Measurements from ENCODE around the gene LIMA1. TPM values are rescaled to one million over a fixed set of nuclear protein-coding genes. Genes with fewer than 3 reads are reported as not detected.

Gene LIMA1
- total RNA-seq, 3 donors from 2014 or later (not counting 1 experiment from before 2014, with no cell fraction given) = 12.0 to 16.2 (median 13.7) TPM

GRCh38 chr12:50263832-50264231 is 19.5 kb downstream of the LIMA1 start:
- intact Hi-C loops (cut with micrococcal nuclease) = no loop called here
- 93% methylated on average over 2 of the region's 2 CpGs for WGBS (ENCODE audit: insufficient coverage)

DNA sequence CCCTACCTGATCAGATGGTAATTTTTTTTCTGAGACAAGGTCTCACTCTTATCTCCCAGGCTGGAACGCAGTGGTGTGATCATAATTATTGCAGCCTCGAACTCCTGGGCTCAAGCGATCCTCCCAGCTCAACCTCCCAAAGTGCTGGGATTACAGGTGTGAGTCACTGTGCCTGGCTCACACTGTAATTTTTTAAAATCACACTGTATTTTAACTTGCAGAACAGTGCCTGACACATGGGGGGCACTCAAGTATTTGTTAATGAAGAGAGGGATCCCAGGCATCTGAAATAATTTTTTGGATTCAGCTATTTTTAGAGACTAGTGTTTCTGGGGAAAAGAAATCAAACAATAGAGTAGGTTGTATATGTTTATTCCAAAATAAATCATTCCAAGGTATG is 21.7 kb downstream of the LIMA1 start:
- Histone ChIP-seq H3K27ac (ENCODE audit: low read length) (no peak overlapping the region), H3K27me3 (ENCODE audit: control insufficient read depth, insufficient read depth, low read length) (no peaks in the 10 kb centered on the region), H3K9me3 (ENCODE audit: control insufficient read depth, insufficient read depth, low read length) (no peaks in the 10 kb centered on the region), H3K36me3 (ENCODE audit: control insufficient read depth, insufficient read depth, low read length) (no peaks in the 10 kb centered on the region), H3K4me1 (ENCODE audit: control insufficient read depth, insufficient read depth, low read length) (no peaks in the 10 kb centered on the region), H3K4me3 (ENCODE audit: low read length) (no peak overlapping the region)
- DNase-seq (no peak), ATAC-seq (no peak)
- Mint-ChIP-seq H3K4me1 (no peaks in the 10 kb centered on the region), H3K27ac (no peak overlapping the region), H3K4me3 (no peak overlapping the region), H3K27me3 (ENCODE audit: low read depth in 2 of 2) (no peaks in the 10 kb centered on the region), H3K36me3 (no peaks in the 10 kb centered on the region), H3K9me3 (no peaks in the 10 kb centered on the region)
- intact Hi-C loops (cut with micrococcal nuclease) = no loop called here
- TF ChIP-seq CTCF (IDR thresholded peaks at IDR 0.05) = no peak
- 97% methylated on average over 3 of the region's 3 CpGs for whole genome bisulfite sequencing (ENCODE audit: insufficient coverage)

More at GRCh38 chr12:50263832-50264231, 19.5 kb downstream of the LIMA1 start:
- no peaks in the 10 kb centered on the region for H3K27me3 Mint-ChIP-seq (ENCODE audit: low read depth in 2 of 2)
- Histone ChIP-seq H3K9me3 (ENCODE audit: control insufficient read depth, insufficient read depth, low read length) (no peaks in the 10 kb centered on the region), H3K36me3 (ENCODE audit: control insufficient read depth, insufficient read depth, low read length) (no peaks in the 10 kb centered on the region), H3K27ac (ENCODE audit: low read length) (no peak overlapping the region), H3K4me1 (ENCODE audit: control insufficient read depth, insufficient read depth, low read length) (no peaks in the 10 kb centered on the region), H3K27me3 (ENCODE audit: control insufficient read depth, insufficient read depth, low read length) (no peaks in the 10 kb centered on the region), H3K4me3 (ENCODE audit: low read length) (no peak overlapping the region)
- ATAC-seq (no peak), DNase-seq (no peak)
- H3K4me1 Mint-ChIP-seq = no peaks in the 10 kb centered on the region
- no peak overlapping the region for H3K4me3 Mint-ChIP-seq
- H3K9me3 Mint-ChIP-seq = no peaks in the 10 kb centered on the region
- H3K36me3 Mint-ChIP-seq = no peaks in the 10 kb centered on the region
- no peak overlapping the region for H3K27ac Mint-ChIP-seq
- TF ChIP-seq CTCF (IDR thresholded peaks at IDR 0.05) = no peak

DNA sequence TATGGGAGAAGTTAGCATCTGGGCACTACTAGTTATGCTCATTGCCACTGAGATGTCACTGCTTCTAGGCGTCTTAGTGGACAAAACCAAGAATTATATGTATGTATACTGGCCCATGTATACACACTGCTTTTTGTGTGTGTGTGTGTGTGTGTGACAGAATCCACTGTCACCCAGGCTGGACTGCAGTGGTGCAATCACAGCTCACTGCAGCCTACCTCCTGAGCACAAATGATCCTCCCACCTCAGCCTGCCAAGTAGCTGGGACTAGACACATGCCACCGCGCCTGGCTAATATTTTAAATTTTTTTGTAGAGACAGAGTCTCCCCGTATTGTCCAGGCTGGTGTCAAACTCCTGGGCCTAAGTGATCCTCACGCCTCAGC is 25.2 kb downstream of the LIMA1 start:
- Mint-ChIP-seq H3K4me1 (no peaks in the 10 kb centered on the region), H3K27ac (no peak overlapping the region), H3K4me3 (no peak overlapping the region), H3K9me3 (no peaks in the 10 kb centered on the region), H3K36me3 (no peaks in the 10 kb centered on the region), H3K27me3 (ENCODE audit: low read depth in 2 of 2) (no peaks in the 10 kb centered on the region)
- no peak overlapping the region for H3K27ac ChIP-seq (ENCODE audit: low read length)
- WGBS (ENCODE audit: insufficient coverage) = 86% methylated on average over 5 of the region's 5 CpGs
- no peak for DNase-seq
- no peaks in the 10 kb centered on the region for H3K27me3 ChIP-seq (ENCODE audit: control insufficient read depth, insufficient read depth, low read length)
- no peak overlapping the region for H3K4me3 ChIP-seq (ENCODE audit: low read length)
- intact Hi-C loops (cut with micrococcal nuclease) = no loop called here
- no peak for ATAC-seq
- H3K9me3 ChIP-seq (ENCODE audit: control insufficient read depth, insufficient read depth, low read length) = no peaks in the 10 kb centered on the region
- H3K4me1 ChIP-seq (ENCODE audit: control insufficient read depth, insufficient read depth, low read length) = no peaks in the 10 kb centered on the region
- no peak for TF ChIP-seq CTCF (IDR thresholded peaks at IDR 0.05)
- no peaks in the 10 kb centered on the region for H3K36me3 ChIP-seq (ENCODE audit: control insufficient read depth, insufficient read depth, low read length)

Data from natural killer cell (primary cell).